Stimulated activated effector memory CD8-positive, alpha-beta T cell treated with anti-CD3 and anti-CD28 coated beads, Interleukin-12 subunit alpha, Interleukin-12 subunit beta, amount 100 ng/mL, for 72 hours (primary cell): ENCODE measurements around the gene CD2BP2.

Experiments used
- ATAC-seq: fragments of 150-1000 bp; cut with Tn5 transposase; 2 replicates; pipeline ENCODE4 v1.10.0; 2021
- DNase-seq, 2 donors: peaks; one replicate each; pipeline ENCODE4 v3.0.0; 2021 to 2022; ENCODE audit warnings: low spot score in 2 of 2
- H3K27ac Mint-ChIP-seq: one replicate; pipeline ENCODE4 v1.8.0; 2022; ENCODE audit warnings: mild to moderate bottlenecking, mixed read lengths
- H3K36me3 Mint-ChIP-seq: one replicate; pipeline ENCODE4 v1.8.0; 2022; ENCODE audit warnings: mild to moderate bottlenecking, mixed read lengths
- H3K4me1 Mint-ChIP-seq: one replicate; pipeline ENCODE4 v1.8.0; 2022; ENCODE audit warnings: mixed read lengths
- H3K4me3 Mint-ChIP-seq: one replicate; pipeline ENCODE4 v1.8.0; 2022; ENCODE audit warnings: mild to moderate bottlenecking, mixed read lengths
- H3K9me3 Mint-ChIP-seq: one replicate; pipeline ENCODE4 v1.8.0; 2022; ENCODE audit warnings: mixed read lengths

The CD2BP2 gene

DNA sequence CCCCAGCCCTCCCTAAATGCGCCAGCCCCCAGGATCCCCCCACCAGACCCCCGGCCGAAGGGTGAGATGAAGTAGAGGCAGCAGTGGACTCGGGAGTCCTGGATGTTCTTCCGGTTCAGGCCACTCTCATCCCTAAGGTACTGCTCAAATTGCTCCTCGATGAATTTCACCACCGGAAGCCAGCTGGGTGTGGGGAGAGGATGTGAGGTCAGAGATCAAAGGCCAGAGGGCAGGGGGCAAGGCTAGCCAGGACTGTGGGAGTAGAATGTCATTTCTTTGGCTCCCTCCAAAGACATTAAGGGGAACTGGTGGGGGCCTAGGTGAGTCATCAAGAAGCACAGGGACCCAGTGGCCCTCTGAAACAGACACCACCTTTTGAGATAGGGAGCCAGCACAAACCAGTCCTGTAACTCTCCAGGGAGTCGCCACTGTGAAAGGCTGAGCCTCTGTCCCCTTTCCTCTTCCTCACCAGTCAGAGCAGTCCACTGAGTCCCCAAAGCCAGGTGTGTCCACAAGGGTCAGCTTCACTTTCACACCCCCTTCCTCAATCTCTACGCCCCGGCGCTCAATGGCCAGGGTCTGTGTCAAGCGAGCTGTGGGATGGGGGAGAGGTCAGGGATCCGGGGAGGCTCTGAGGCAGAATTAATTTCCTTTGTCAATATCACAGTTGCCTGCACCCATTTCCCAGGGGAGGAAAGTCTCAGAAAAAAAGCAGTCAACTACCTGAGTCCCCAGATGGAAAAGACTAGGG is 26.4 kb upstream of the CD2BP2 start:
- peaks cover 68% of the 10 kb centered on the region for H3K4me1 Mint-ChIP-seq
- no peaks in the 10 kb centered on the region for H3K9me3 Mint-ChIP-seq
- peak overlapping the region; percentile 97 for H3K4me3 Mint-ChIP-seq
- ATAC-seq (no peak), DNase-seq (peak in 1 of 2 donors; percentile 65)
- peak overlapping the region; percentile 96 for H3K27ac Mint-ChIP-seq
- H3K36me3 Mint-ChIP-seq = peaks cover 35% of the 10 kb centered on the region

DNA sequence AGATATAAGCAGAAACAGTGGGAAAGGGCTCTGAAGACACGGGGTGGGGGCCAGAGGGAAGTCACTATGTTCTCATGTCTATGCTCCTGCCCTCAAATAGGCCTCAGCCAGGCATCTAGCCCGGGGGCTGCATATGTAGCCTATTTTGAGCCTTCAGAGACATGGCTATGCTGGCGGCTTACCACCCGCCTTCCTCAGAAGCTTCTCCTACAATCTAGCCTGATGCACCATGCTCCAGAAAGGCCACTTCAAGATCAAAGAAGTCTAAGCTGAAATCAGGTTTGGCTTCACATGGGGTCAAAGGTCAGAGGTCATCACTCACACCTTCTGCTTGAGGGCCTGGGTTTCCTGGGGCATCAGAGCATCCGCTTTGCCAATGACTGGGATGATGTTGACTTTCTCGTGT is 25.7 kb upstream of the CD2BP2 start:
- H3K9me3 Mint-ChIP-seq = no peaks in the 10 kb centered on the region
- H3K4me3 Mint-ChIP-seq = peak overlapping the region; percentile 97
- H3K4me1 Mint-ChIP-seq = peaks cover 68% of the 10 kb centered on the region
- H3K36me3 Mint-ChIP-seq = peaks cover 35% of the 10 kb centered on the region
- H3K27ac Mint-ChIP-seq = peak overlapping the region; percentile 96
- no peak for ATAC-seq
- DNase-seq = no peak

DNA sequence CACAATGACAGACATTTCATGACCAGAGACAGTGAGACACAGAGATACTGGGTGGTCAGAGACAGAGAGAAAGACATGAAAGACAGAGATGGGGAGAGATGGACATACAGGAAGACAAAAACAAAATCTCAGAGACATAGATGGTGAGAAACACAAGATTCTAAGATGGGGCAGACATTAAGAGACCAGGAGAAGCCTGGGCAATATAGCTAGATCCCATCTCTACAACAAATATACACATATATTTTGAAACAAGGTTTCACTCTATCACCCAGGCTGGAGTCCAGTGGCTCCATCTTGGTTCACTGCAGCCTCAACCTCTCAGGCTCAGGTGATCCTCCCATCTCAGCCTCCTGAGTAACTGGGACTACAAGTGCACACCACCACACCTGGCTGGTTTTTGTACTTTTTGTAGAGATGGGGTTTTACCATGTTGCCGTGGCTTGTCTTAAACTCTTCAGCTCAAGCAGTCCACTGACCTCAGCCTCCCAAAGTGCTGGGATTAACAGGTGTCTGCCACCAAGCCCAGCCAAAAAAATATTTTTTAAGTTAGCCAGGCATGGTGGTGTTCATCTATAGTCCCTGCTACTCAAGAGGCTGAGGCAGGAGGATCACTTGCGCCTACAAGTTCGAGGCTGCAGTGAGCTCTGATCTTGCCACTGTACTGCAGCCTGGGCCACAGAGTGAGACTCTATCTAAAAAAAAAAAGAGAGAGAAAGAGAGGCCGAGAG is 25.1 kb upstream of the CD2BP2 start:
- Mint-ChIP-seq H3K4me3 (peak overlapping the region; percentile 97), H3K36me3 (peaks cover 35% of the 10 kb centered on the region), H3K4me1 (peaks cover 68% of the 10 kb centered on the region), H3K27ac (peak overlapping the region; percentile 99), H3K9me3 (no peaks in the 10 kb centered on the region)
- no peak for DNase-seq
- no peak for ATAC-seq

DNA sequence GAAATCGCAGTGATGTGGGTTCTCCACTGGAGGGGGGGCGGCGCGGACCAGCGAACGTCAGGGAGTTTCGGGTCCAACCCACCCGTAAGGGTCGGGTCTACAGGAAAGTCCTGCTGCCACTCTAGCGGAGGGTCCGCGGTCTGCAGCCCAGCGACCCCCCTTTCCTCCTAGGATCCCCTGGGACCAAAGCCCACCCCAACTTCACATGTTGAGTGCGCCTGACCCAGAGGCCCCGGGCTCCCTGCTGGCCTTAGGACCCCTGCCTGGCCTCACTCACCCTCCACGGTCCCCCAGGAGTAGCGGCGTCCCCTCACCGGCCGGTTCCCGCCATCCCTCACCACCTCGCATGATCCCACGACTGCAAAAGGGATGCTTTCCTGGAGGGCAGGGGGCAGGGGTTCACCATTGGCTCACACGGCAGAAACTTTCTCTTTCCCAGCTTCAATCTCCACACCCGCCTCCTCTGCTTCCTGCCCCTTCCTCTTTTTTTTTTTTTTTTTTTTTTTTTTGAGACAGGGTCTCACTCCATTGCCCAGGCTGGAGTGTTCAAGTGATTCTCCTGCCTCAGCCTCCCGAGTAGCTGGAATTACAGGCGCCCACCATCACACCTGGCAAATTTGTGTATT is 24.2 kb upstream of the CD2BP2 start:
- DNase-seq (peak in 1 of 2 donors; percentile 57), ATAC-seq (no peak)
- peak overlapping the region; percentile 97 for H3K4me3 Mint-ChIP-seq
- peaks cover 35% of the 10 kb centered on the region for H3K36me3 Mint-ChIP-seq
- no peaks in the 10 kb centered on the region for H3K9me3 Mint-ChIP-seq
- H3K27ac Mint-ChIP-seq = peak overlapping the region; percentile 99
- peaks cover 68% of the 10 kb centered on the region for H3K4me1 Mint-ChIP-seq

DNA sequence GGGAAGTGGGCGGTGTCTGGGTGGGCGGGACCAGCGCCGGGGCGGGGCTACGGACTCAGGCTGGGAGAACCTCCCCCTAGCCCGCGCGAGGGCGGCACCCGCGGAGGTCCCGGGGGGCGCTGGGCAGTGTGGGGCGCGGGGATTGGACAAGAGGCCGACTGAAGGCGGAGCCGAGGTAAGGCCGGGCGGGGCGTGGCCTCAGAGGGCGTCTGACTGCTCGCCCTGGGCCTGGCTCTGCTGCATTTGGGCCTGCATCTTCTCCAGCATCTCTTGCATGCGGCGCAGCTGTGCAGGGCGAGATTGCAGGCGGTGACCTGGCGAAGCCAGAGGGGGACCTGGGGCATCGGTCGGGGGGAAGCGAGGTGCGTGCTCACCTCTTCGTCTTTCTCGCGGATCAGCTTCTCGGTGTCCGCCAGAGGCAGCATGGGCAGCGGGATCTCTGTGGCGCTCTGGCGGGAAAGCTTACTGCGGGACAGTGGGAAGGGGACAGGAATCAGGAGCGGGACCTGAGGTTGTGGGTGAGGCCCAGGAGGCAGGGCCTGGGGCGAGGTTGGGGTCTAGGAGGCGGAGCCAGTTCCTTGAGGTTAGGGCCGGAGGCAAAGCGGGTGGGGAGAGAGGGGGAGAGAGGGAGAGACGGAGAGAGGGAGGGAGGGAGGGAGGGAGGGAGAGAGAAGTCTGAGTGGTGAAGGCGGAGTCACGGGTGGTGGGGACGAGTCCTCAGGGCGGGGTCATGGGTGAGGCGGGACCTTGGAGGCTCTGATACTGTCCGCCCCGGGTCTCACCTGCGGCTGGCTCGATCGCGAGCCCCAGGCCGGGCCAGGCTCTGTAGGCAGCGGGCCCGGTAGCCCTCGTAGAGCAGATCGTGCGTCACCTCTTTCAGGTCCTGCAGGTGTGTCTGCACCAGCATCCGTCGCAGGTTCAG is 23.4 kb upstream of the CD2BP2 start:
- Mint-ChIP-seq H3K27ac (peak overlapping the region; percentile 99), H3K9me3 (no peaks in the 10 kb centered on the region), H3K4me3 (peak overlapping the region; percentile 97), H3K36me3 (peaks cover 35% of the 10 kb centered on the region), H3K4me1 (peaks cover 64% of the 10 kb centered on the region)
- ATAC-seq = peak; percentile 92
- peak; percentile 96 to 98 for DNase-seq

DNA sequence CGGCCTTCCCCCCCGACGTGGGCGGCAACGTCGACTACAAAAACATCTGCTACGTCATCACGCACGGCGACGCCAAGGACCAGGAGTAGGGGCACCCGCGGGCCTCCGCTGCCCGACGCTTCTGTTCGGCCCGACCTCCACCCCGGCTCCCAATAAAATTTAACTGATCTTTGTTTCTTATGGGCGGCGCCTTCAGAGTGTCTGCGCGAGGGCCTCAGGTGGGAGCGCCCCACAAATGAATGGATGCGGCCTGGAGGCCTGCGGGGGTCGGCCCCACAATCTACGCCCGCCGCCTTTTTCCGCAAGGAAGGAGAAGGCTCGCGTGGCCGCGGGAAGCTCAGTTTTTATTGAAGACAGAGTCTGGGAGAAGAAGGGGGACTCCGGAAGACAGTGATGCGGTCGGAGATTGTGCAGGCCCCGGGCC is 22.7 kb upstream of the CD2BP2 start:
- Mint-ChIP-seq H3K36me3 (peaks cover 35% of the 10 kb centered on the region), H3K4me3 (peak overlapping the region; percentile 97), H3K4me1 (peaks cover 59% of the 10 kb centered on the region), H3K9me3 (no peaks in the 10 kb centered on the region), H3K27ac (peak overlapping the region; percentile 99)
- DNase-seq = peak in 1 of 2 donors; percentile 93
- ATAC-seq = peak; percentile 63

DNA sequence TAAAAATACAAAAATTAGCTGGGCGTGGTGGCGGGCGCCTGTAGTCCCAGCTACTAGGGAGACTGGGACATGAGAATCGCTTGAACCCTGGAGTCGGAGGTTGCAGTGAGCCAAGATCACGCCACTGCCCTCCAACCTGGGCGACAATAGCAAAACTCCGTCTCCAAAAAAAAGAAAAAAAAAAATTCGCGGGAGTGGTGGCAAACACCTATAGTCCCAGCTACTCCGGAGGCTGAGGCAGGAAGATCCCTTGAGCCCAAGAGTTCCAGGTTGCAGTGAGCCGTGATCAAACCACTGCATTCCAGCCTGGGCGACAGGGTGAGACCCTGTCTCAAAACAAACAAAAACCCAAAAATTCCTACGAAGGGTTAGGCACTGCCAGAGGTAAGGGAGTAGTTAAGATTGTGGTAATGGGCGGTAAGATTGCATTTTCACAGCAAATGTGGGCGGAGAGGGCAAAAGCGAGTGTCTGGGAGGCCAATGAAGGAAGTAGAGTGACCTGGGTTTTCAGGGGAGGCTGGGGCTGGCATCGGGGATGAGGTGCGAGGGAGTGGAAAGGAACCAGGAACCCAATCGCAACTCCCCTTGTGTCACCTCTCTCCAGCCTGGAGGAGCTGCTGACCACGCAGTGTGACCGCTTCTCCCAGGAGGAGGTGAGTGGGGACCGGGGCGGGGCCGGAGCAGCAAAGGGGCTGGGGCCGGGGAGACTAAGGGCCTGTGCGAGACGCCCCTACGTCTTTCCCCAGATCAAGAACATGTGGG is 22.1 kb upstream of the CD2BP2 start:
- Mint-ChIP-seq H3K36me3 (peaks cover 35% of the 10 kb centered on the region), H3K4me3 (peak overlapping the region; percentile 97), H3K4me1 (peaks cover 57% of the 10 kb centered on the region)

DNA sequence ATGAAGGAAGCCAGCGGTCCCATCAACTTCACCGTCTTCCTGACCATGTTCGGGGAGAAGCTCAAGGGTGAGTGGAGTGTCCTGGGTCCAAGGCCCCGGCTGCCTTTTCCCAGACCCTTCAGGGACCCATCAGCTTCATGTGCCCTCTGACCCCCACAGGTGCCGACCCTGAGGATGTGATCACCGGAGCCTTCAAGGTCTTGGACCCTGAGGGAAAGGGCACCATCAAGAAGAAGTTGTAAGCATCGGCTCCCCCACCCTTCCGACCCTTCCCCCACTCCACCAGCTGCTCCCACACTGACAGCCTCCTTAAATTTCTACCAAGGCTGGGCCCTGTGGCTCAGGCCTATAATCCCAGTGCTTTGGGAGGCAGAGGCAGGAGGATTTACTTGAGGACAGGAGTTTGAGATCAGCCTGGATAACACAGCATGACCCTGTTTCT is 21.4 kb upstream of the CD2BP2 start:
- H3K36me3 Mint-ChIP-seq = peaks cover 41% of the 10 kb centered on the region
- H3K9me3 Mint-ChIP-seq = no peaks in the 10 kb centered on the region
- H3K27ac Mint-ChIP-seq = peak overlapping the region; percentile 99
- peak overlapping the region; percentile 97 for H3K4me3 Mint-ChIP-seq
- H3K4me1 Mint-ChIP-seq = peaks cover 60% of the 10 kb centered on the region
- ATAC-seq (no peak), DNase-seq (no peak)

More for the DNA sequence above, 22.1 kb upstream of the CD2BP2 start:
- Mint-ChIP-seq H3K9me3 (no peaks in the 10 kb centered on the region), H3K27ac (peak overlapping the region; percentile 99)
- DNase-seq = peak in 1 of 2 donors; percentile 74
- ATAC-seq = no peak

DNA sequence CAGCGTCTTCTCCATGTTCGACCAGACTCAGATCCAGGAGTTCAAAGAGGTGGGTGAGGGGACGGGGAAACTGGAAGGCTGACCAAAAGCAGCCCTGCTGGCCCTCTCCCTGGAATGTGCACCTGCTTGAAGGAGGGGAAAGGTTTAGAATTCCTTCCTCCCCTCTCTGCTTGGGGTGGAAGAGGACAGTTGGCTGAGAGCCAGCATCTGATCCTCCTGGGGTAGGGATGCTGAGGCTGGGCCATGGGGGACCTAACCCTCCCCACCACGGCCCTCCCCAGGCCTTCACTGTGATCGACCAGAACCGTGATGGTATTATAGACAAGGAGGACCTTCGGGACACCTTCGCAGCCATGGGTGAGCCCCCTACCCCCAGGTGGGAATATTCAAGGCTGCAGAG is 20.8 kb upstream of the CD2BP2 start:
- ATAC-seq = no peak
- DNase-seq = no peak

DNA sequence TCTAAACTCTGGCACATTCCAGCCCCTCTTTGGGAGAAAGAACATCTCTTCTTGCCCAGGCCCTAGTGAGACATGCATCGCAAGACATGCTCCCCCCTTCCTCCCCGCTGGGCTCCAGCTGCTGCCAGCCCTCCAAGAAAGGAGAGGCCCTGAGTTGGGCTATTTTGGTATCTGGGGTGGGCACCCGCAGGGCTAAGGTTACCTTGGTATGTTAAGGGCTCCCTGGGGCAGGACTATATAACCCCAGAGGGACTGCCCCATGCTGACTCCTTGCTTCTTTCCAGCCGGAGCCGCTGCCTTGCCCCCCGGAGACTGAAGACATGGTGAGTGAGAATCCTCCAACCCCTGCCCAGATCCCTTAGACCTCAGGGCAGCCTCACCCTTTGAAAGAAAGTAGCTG is 19.4 kb upstream of the CD2BP2 start, which contains the start of gene MYL11:
Gene MYL11 (plus strand): TSS at position 265 of the 400 bp plus-strand sequence. CDS start 56 bp downstream, at position 321.
- Mint-ChIP-seq H3K36me3 (peaks cover 40% of the 10 kb centered on the region), H3K4me3 (no peak within 1 kb of the TSS), H3K4me1 (peaks cover 45% of the 10 kb centered on the region), H3K27ac (peak within 1 kb of the TSS; percentile 63), H3K9me3 (no peaks in the 10 kb centered on the region)
- ATAC-seq (no peak), DNase-seq (peak in 1 of 2 donors; percentile 52)

More for the DNA sequence above, 20.8 kb upstream of the CD2BP2 start:
- Mint-ChIP-seq H3K4me1 (peaks cover 58% of the 10 kb centered on the region), H3K9me3 (no peaks in the 10 kb centered on the region), H3K27ac (peak overlapping the region; percentile 63), H3K4me3 (no peak overlapping the region), H3K36me3 (peaks cover 41% of the 10 kb centered on the region)

DNA sequence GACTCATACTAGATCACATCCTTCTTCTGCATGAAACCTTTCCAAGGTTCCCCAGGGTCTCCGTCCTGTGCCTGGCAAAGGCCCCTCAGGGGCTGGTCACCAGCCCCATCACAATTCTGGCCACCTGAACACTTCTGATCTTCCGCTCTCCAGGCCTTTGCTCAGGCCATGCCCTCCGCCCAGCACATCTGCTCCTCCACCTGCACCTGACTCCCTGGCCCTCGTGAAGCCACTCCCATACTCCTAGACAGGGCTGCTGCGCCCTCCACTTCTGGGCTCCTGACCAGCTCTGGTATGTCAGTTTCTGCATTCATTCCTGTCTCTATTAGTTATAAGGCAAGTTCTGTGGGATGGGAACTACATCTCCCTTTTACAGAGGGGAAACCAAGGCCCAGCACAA is 17.6 kb upstream of the CD2BP2 start:
- peaks cover 33% of the 10 kb centered on the region for H3K36me3 Mint-ChIP-seq
- ATAC-seq (no peak), DNase-seq (no peak)
- no peaks in the 10 kb centered on the region for H3K9me3 Mint-ChIP-seq
- H3K4me3 Mint-ChIP-seq = peak overlapping the region; percentile 91
- peak overlapping the region; percentile 93 for H3K27ac Mint-ChIP-seq
- H3K4me1 Mint-ChIP-seq = peaks cover 38% of the 10 kb centered on the region

DNA sequence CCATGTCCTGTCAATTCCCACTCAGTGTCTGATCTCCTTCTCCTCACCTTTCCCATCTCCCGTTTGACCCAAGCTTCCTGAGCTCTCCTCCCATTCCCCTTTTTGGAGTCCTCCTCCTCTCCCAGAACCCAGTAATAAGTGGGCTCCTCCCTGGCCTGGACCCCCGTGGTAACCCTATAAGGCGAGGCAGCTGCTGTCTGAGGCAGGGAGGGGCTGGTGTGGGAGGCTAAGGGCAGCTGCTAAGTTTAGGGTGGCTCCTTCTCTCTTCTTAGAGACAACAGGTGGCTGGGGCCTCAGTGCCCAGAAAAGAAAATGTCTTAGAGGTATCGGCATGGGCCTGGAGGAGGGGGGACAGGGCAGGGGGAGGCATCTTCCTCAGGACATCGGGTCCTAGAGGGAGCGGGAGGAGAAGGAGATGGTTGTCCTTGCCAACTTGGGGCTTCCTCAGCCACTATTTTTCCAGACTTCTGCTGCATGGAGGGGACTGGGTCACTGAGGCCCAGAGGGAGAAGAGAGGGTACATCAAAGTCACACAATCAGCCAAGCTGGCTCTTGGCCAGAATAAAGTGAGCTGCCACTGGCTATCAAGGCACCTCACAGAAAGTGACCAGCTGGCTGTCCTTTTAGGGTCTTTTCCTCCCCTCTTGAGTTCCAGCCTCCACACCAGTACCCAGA is 17.1 kb upstream of the CD2BP2 start:
- Mint-ChIP-seq H3K4me3 (peak overlapping the region; percentile 91), H3K27ac (peak overlapping the region; percentile 93), H3K36me3 (peaks cover 32% of the 10 kb centered on the region), H3K4me1 (peaks cover 38% of the 10 kb centered on the region), H3K9me3 (no peaks in the 10 kb centered on the region)
- DNase-seq = no peak
- ATAC-seq = no peak

DNA sequence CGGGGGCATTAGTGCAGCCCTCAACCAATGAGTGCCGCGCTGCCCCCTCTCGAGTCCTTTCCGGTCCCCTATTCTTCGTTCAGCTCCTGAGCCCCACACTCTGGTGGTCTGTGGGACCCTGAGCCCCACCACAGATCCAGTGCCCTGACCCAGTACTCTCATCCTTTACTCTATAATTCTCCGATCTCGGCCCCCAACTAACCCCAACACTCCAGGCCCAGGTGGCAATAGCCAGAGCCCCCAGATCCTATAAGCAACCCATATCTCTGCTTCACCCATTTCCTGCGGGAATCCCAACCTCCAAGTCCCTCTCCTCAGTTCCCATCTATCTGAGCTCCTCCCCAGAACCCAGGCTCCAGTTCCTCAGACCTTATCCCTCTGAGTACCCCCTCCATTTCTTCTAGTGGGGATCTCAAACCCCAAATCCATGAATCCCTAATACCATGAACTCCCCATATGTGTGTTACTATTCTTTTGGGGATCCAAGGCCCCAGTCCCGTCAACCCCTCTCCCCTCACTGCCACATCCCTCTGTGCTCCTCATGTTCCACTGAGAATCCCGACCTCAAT is 16.2 kb upstream of the CD2BP2 start:
- ATAC-seq = no peak
- Mint-ChIP-seq H3K36me3 (peaks cover 39% of the 10 kb centered on the region), H3K4me1 (peaks cover 44% of the 10 kb centered on the region), H3K9me3 (no peaks in the 10 kb centered on the region), H3K27ac (peak overlapping the region; percentile 93), H3K4me3 (peak overlapping the region; percentile 91)
- no peak for DNase-seq
